CD1c-positive myeloid dendritic cell (primary cell): ENCODE data around the gene RGS14.
"Not testable (repeated sequence)": the region's sequence is repeated elsewhere in the genome, so short reads cannot be mapped to it uniquely, and the experiment has no call there.

Source experiments
- DNase-seq: peaks from one replicate; pipeline ENCODE4 v3.0.0-alpha.2; 2016; ENCODE audit errors: extremely low spot score

The RGS14 gene

GRCh38 chr5:177402271-177403043 is 44.7 kb downstream of the RGS14 start:
- DNase-seq = peak; percentile 60

DNA sequence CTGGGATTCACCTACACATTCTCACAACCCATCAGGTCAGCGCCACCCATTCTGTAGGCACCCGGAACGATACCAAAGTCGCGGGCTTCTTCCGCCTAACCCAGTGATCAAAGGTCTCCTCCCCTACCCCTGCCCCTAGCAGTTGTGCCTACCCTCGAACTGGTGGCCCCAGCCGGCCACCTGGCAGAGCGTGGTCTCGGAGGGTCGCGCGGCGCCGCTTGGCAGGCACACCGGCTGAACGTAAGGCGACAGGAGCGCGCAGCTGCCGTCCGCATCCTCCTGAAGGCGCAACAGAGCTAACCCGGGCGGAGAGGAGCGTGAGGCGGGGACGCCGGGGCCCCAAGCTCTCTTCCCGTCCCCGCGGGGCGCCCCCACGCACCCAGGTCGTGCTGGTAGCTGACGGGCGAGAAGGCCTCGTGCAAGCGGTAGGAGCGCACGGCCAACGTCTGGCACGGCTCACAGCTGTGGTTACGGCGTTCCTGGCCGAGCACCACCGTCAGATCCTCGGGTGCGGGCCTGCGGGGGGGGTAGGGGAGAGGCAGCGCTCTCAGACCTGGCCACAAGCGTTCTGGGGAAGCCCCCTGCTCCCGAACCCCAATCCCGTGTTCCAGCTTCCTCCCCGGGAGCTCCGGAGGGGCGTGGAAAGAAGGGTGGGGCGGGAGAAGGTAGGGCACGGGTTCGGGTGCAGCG is 45.5 kb downstream of the RGS14 start:
- peak; percentile 53 for DNase-seq

DNA sequence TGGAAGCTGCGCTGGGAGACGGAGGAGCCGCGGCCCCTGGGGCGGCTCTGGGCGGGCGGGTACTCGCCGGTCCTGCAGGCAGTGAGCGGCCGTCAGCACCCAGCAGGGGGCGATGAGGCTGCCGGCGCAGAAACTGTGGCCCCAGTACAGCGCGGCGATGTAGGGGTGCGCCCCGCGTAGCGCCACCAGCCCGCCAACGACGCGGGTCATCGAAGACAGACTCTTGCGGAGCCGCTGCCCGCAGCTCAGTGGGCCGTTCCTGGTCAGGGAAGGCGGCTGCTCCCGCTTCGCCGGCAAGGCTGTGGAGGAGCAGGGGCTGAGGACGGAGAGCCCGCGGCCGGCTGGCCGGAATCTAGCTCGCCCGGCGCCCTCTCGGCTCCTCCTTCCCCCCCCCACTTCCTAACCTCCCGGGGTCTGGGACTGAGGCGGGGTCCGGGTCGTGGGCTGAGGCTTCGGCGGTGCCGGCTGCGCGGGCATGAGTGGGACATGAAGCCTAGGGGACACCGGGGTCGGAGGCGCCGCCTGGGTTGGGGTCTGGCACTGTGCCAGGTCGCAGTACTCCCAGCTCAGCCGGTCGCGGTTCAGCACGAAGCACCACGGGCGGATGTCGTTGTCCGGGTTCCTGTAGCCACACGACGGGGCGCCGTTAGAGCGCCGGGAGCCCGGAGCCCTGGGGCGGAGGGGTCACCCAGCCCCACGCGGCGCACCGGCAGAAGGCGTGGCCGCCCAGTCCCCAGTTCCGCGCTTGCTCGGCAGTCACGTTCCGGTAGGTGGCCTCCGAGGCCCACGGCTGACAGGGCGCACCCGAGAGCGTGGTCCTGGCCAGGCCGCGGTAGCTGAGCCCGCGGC is 46.3 kb downstream of the RGS14 start:
- DNase-seq = peak; percentile 91

DNA sequence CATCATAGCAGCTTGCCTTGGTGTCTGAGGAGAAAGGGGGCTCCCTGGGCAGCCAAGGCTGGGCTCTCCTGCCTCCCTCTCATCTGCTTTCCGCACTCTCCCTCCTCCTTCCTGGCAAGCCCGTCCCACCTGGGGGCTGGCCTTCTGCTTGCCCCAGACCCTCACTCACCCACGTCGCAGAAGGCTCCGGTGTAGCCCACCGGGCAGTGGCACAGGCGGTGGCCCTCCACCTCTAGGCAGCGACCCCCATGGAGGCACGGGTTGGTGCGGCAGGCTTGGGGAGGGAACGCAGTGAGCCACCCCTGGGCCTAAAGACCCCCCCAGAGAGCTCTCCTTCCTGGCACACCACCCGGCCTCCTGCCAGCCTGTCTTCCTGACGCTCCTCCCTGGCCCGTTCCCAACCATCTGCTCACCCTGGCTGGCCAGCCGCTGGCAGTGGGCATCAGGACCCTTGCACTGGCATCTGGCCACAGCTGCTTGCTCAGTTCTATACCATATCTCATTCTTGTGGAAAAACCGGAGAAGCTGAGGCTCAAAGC is 47.0 kb downstream of the RGS14 start:
- DNase-seq = no peak

GRCh38 chr5:177405312-177405711 is 47.6 kb downstream of the RGS14 start:
- no peak for DNase-seq

DNA sequence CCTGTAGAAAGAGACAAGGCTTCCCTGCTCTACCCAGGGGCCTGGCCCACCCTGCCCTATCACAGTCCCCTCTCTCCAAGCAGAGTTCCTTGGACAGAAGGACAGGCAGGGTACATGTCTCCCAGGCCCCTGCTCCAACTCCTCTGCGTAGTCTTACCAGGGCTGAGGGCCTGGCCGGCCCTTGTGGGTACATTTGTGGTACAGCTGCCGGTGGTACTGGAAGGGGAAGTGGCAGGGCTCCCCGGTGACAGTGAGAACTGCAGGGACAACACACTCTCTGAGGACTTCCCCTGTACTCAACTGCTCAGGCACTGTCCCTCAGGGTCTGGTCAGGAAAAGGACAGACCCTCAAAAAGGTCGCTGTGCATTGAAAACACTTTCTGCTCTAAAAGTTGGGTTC is 48.1 kb downstream of the RGS14 start:
- peak; percentile 77 for DNase-seq

DNA sequence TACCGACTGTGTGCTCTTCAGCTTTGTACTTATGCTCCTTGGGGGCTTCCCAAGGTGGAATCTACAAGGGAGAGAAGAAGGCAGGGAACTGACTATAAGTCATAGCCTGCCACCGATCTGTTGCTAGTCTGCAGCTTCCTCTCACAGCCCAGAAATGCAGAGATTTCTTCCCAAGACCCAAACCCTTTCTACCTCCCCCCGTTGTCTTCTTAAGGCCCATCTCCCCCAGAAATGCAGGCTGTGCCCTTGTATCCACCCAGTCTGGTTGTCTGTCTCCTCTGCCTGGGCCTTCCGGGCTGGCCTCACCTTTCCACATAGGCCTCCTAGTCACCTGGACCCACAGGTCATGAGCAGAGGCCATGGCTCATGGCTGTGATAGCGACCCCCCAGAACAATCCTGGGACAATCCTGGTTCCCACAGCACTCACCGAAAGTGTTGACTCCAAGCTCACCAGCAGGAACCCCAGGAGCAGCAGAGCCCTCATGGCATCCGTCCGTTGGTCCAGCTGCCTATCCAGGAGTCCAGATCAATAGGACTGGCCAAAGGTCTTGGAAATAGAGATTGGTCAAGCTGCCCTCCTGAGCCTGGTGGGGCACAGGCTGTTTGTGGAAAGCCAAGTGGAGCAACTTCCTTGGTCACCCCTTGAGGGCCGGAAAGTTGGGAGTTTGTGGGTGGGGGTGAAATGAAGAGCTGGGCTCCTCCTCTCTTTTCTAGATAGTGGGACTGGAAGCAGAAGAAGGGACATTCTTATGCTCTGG is 51.5 kb downstream of the RGS14 start, which contains the start of gene F12:
Gene F12, minus strand, starts transcription at position 522 of the 759 bp plus-strand sequence. Its CDS starts 37 bp downstream, at position 485.
- no peak for DNase-seq

- DNase-seq = no peak
Observed at GRCh38 chr5:177410575-177410974, 52.9 kb downstream of the RGS14 start.

- DNase-seq = peak; percentile 22
Observed at GRCh38 chr5:177412603-177413233, 55.0 kb downstream of the RGS14 start.

DNA sequence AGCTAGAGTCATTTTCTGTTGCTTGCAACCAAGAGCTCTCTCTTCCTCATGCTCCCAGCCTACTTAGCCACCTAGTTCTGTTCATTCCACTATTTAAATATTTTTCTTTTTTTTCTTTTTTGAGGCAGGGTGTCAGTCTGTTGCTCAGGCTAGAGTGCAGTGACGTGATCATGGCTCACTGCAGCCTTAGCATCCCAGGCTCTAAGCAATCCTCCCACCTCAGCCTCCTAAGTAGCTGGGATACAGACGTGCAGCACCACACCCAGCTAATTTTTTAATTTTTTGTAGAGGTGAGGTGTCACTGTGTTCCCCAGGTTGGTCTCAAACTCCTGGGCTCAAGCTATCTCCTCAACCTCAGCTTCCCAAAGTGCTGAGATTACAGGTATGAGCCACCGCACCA is 56.8 kb downstream of the RGS14 start:
- no peak for DNase-seq

DNA sequence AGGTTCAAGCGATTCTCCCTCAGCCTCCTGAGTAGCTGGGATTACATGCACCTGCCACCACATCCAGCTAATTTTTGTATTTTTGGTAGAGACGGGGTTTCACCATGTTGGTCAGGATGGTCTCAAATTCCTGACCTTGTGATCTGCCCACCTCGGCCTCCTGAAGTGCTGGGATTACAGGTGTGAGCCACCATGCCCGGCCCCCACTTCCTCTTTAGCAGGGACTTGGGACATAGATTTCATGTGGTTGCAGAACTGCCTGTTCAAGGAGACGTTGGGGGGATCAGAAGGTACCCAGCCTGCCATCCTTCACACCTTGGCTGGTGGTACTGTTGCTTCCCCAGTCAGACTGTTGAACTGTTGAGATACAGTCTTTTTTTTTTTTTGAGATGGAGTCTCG is 59.4 kb downstream of the RGS14 start:
- DNase-seq = not testable (repeated sequence)

GRCh38 chr5:177419046-177419445 is 61.3 kb downstream of the RGS14 start:
- DNase-seq = no peak

DNA sequence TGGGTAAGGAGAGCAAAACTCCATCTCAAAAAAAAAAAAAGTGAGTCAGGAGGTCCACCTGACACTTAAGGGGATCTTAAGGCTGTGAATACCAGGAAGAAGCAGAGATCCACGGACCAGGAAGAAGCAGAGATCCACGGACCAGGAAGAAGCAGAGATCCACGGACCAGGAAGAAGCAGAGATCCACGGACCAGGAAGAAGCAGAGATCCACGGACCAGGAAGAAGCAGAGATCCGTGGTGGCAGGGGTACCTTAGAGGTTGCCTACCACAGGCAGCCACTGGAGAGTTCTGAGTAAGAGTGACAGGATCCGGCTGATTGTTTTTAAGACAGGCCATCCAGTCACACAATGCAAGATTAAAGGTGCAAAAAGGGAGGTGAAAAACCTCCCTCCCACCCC is 62.7 kb downstream of the RGS14 start:
- DNase-seq = not testable (repeated sequence)

GRCh38 chr5:177421062-177421798 is 63.5 kb downstream of the RGS14 start:
- DNase-seq = no peak
